ENCODE measurements around the gene LRP3.

Gene LRP3

DNA sequence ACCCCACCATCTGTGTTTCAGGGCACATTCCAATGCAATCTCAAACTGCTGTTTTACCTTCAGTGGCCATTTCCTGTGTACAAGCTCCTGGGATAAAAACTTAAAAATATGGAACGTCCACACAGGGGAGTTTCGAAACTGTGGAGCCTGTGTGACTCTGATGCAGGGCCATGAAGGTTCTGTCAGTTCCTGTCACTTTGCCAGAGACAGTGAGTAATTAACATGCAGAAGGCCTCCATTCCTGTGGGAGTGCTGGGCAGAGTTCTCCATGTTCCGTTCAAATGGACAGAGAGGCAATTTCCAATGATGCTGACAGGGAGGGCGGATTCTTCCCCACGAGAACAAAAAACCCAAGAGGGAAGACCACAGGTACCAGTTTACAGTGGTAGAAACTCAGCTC is 37.8 kb upstream of the LRP3 start:
- POLR2A ChIA-PET = no interaction called here
- H3K4me3 ChIP-seq (ENCODE audit: low read depth, low read length) = no peak overlapping the region
- TF ChIP-seq, protein P1, sequence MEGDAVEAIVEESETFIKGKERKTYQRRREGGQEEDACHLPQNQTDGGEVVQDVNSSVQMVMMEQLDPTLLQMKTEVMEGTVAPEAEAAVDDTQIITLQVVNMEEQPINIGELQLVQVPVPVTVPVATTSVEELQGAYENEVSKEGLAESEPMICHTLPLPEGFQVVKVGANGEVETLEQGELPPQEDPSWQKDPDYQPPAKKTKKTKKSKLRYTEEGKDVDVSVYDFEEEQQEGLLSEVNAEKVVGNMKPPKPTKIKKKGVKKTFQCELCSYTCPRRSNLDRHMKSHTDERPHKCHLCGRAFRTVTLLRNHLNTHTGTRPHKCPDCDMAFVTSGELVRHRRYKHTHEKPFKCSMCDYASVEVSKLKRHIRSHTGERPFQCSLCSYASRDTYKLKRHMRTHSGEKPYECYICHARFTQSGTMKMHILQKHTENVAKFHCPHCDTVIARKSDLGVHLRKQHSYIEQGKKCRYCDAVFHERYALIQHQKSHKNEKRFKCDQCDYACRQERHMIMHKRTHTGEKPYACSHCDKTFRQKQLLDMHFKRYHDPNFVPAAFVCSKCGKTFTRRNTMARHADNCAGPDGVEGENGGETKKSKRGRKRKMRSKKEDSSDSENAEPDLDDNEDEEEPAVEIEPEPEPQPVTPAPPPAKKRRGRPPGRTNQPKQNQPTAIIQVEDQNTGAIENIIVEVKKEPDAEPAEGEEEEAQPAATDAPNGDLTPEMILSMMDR (IDR thresholded peaks at IDR 0.05; ENCODE audit: insufficient read depth, low read length, missing control alignments) = no peak
- CTCF ChIA-PET = interaction anchor here (1.2 to 4.9 kb wide), 4 partner anchors 11 to 79 kb away, joined by 4 to 26 read pairs (median 10); no protein-coding TSS in a partner anchor
- no peak for DNase-seq (ENCODE audit: low read depth, low spot score)

DNA sequence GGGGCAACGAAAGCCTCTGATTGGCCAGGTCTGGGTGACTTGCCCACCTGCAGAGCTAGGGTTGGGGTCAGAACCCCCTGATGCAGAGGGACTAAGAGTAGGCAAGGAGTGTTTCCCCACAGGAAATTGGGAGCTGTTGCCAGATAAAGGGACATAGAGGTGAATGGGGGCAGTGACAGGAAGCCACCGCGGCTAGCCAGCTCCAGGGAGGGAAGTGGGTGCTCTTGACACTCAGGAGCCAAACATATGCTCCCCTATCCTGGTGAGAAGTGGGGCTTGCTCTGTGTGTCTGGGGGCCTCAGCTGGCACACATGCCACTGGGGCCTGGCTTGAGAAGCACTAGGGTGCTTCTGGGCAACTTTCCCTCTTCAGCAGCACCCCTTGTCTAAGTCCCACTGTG is 36.2 kb upstream of the LRP3 start:
- TF ChIP-seq, protein P1 (IDR thresholded peaks at IDR 0.05; ENCODE audit: insufficient read depth, low read length, missing control alignments) = no peak
- H3K4me3 ChIP-seq (ENCODE audit: low read depth, low read length) = no peak overlapping the region
- CTCF ChIA-PET = interaction anchor here (0.8 to 4.9 kb wide), 4 partner anchors 14 to 61 kb away, joined by 3 to 26 read pairs (median 4); no protein-coding TSS in a partner anchor
- no peak for DNase-seq (ENCODE audit: low read depth, low spot score)
- POLR2A ChIA-PET = no interaction called here

DNA sequence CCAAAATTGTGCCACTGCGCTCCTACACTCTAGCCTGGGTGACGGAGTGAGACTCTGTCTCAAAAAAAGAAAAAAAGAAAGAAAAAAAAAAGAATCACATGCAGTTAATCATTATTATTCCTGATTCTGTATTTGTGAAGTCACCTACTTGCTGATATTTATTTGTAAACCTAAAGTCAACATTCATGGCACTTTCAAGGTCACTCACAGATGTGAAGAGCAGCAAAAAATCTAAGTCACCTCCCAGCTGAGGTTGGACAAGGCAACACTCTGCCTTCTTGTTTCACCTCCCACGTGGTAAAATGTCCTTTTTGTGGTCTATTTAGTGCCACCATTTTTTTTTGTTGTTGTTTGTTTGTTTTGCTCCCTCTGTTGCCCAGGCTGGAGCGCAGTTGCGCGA is 35.8 kb upstream of the LRP3 start:
- TF ChIP-seq, protein P1 (IDR thresholded peaks at IDR 0.05; ENCODE audit: insufficient read depth, low read length, missing control alignments) = no peak
- ChIA-PET CTCF (interaction anchor here (0.8 to 4.9 kb wide), 5 partner anchors 13 to 60 kb away, joined by 3 to 26 read pairs (median 4); no protein-coding TSS in a partner anchor), POLR2A (no interaction called here)
- DNase-seq (ENCODE audit: low read depth, low spot score) = no peak
- H3K4me3 ChIP-seq (ENCODE audit: low read depth, low read length) = no peak overlapping the region

DNA sequence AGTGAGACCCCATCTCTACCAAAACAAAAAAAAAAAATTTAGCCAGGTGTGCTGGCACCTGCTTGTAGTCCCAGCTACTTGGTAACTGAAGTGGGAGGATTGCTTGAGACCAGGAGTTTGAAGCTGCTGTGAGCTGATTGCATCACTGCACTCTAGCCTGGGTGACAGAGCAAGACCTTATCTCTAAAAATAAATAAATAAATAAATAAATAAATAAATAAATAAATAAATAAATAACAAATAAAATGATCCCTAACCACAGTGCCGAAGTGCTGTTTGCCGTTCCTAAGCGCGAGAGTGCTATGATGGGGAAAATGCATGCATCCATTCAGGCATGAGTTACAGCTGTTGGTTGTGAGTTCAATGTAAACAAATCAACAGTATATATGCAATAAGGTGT is 35.0 kb upstream of the LRP3 start:
- CTCF ChIA-PET = interaction anchor here (1.2 to 4.9 kb wide), 4 partner anchors 12 to 34 kb away, joined by 3 to 26 read pairs (median 9); no protein-coding TSS in a partner anchor
- H3K4me3 ChIP-seq (ENCODE audit: low read depth, low read length) = no peak overlapping the region
- TF ChIP-seq, protein P1 (IDR thresholded peaks at IDR 0.05; ENCODE audit: insufficient read depth, low read length, missing control alignments) = no peak
- POLR2A ChIA-PET = no interaction called here
- DNase-seq (ENCODE audit: low read depth, low spot score) = no peak

DNA sequence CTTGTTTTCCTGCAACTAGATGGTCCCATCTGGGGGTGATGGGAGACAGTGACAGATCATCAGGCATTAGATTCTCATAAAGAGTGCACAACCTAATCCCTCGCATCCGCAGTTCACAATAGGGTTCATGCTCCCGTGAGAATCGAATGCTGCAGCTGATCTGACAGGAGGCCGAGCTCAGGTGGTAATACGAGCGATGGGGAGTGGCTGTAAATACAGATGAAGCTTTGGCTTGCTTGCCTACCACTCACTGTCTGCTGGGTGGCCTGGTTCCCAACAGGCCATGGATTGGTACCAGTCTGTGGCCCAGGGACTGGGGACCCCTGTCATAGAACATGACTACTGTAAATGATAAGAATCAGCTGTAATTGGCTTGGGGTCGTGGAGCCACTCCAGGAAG is 34.2 kb upstream of the LRP3 start:
- no peak for DNase-seq (ENCODE audit: low read depth, low spot score)
- POLR2A ChIA-PET = interaction anchor here (1.9 kb wide), 1 partner anchor 17 kb away, joined by 6 read pairs; no protein-coding TSS in a partner anchor
- CTCF ChIA-PET = interaction anchor here (1.1 to 2.7 kb wide), 4 partner anchors 11 to 34 kb away, joined by 3 to 14 read pairs (median 4); no protein-coding TSS in a partner anchor
- H3K4me3 ChIP-seq (ENCODE audit: low read depth, low read length) = no peak overlapping the region
- TF ChIP-seq, protein P1 (IDR thresholded peaks at IDR 0.05; ENCODE audit: insufficient read depth, low read length, missing control alignments) = no peak

DNA sequence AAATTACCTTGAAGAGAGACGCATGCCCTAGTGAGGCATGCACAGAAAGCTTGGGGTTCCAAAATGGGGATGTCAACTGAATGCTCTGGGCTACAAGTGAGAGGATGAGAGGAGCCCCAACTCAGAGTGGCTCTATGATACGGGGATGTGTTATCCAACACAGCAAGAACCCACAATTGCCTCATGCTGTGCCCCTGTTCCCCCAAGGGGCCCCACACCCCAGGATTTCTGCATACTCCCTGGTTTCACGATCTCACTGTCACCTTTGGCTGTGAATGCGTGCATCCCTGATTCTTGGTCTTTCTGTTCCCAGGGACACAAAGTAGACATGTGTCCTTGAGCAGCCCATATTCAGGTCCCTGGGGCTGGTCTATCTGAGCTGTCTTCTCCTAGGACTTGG is 32.9 kb upstream of the LRP3 start:
- ChIA-PET POLR2A (interaction anchor here (1.9 kb wide), 1 partner anchor 16 kb away, joined by 6 read pairs; no protein-coding TSS in a partner anchor), CTCF (interaction anchor here (1.2 to 2.7 kb wide), 4 partner anchors 10 to 23 kb away, joined by 4 to 14 read pairs (median 7); no protein-coding TSS in a partner anchor)
- no peak overlapping the region for H3K4me3 ChIP-seq (ENCODE audit: low read depth, low read length)
- TF ChIP-seq, protein P1 (IDR thresholded peaks at IDR 0.05; ENCODE audit: insufficient read depth, low read length, missing control alignments) = no peak
- DNase-seq (ENCODE audit: low read depth, low spot score) = no peak

Measured in AG04449 (cell line).